Loucy (cell line): ENCODE results near the gene LRRC27.

Experiments
- H2AFZ ChIP-seq: fragments of 200-600 bp; sonication (generic); 2 replicates; pipeline ENCODE4 v1.6.0; 2016; ENCODE audit warnings: antibody characterized with exemption, mild to moderate bottlenecking, low read length, moderate library complexity
- H3F3A ChIP-seq: fragments of 200-600 bp; 2 replicates; pipeline ENCODE4 v1.6.0; 2016; ENCODE audit warnings: antibody characterized with exemption, low read depth, mild to moderate bottlenecking
- H3K27me3 ChIP-seq: fragments of 200-600 bp; sonication (generic); 2 replicates; pipeline ENCODE4 v1.6.1; 2014; ENCODE audit warnings: low read length, mild to moderate bottlenecking; ENCODE audit not compliant: insufficient read depth, poor library complexity, severe bottlenecking
- H3K36me3 ChIP-seq: fragments of 200-600 bp; sonication (generic); 2 replicates; pipeline ENCODE4 v1.6.1; 2016; ENCODE audit warnings: low read length; ENCODE audit not compliant: insufficient read depth
- H3K4me1 ChIP-seq: fragments of 200-600 bp; sonication (generic); 2 replicates; pipeline ENCODE4 v1.5.1; 2014; ENCODE audit warnings: low read length, mild to moderate bottlenecking; ENCODE audit not compliant: insufficient read depth, poor library complexity, severe bottlenecking
- H3K4me2 ChIP-seq: fragments of 200-600 bp; sonication (generic); 2 replicates; pipeline ENCODE4 v1.6.0; 2014; ENCODE audit warnings: antibody characterized with exemption, low read length, low read depth, mild to moderate bottlenecking; ENCODE audit not compliant: poor library complexity, severe bottlenecking
- H3K4me3 ChIP-seq: fragments of 200-600 bp; sonication (generic); 2 replicates; pipeline ENCODE4 v1.5.1; 2014; ENCODE audit warnings: low read length, mild to moderate bottlenecking, mixed read lengths; ENCODE audit not compliant: poor library complexity, severe bottlenecking
- H3K79me2 ChIP-seq: fragments of 200-600 bp; sonication (generic); 2 replicates; pipeline ENCODE4 v1.6.1; 2014; ENCODE audit warnings: low read length; ENCODE audit not compliant: insufficient read depth
- H3K9ac ChIP-seq: fragments of 200-600 bp; sonication (generic); 2 replicates; pipeline ENCODE4 v1.6.0; 2014; ENCODE audit warnings: mild to moderate bottlenecking, low read depth, low read length, moderate library complexity; ENCODE audit not compliant: poor library complexity, severe bottlenecking
- H3K9me2 ChIP-seq: fragments of 200-600 bp; sonication (generic); replicated peaks from 2 replicates; pipeline ENCODE4 v1.6.1; 2016; ENCODE audit warnings: low read depth, low read length, mixed read lengths
- H3K9me3 ChIP-seq: fragments of 200-600 bp; sonication (generic); 2 replicates; pipeline ENCODE4 v1.6.1; 2014; ENCODE audit warnings: mild to moderate bottlenecking, antibody characterized with exemption, low read length, low read depth; ENCODE audit not compliant: insufficient read depth
- H4K20me1 ChIP-seq: fragments of 200-600 bp; sonication (generic); 2 replicates; pipeline ENCODE4 v1.6.0; 2014; ENCODE audit warnings: antibody characterized with exemption, low read length, mild to moderate bottlenecking; ENCODE audit not compliant: insufficient read depth, poor library complexity, severe bottlenecking
- CTCF ChIP-seq: fragments of 200-600 bp; sonication (generic); conservative IDR thresholded peaks from 2 replicates; pipeline ENCODE4 v1.5.1; 2014; ENCODE audit warnings: mild to moderate bottlenecking, antibody characterized with exemption, low read length
- EZH2phosphoT487 ChIP-seq: fragments of 200-600 bp; IDR thresholded peaks from 2 replicates; pipeline ENCODE4 v1.6.1; 2018; ENCODE audit warnings: antibody characterized with exemption, mild to moderate bottlenecking, moderate library complexity, borderline replicate concordance

LRRC27 gene

DNA sequence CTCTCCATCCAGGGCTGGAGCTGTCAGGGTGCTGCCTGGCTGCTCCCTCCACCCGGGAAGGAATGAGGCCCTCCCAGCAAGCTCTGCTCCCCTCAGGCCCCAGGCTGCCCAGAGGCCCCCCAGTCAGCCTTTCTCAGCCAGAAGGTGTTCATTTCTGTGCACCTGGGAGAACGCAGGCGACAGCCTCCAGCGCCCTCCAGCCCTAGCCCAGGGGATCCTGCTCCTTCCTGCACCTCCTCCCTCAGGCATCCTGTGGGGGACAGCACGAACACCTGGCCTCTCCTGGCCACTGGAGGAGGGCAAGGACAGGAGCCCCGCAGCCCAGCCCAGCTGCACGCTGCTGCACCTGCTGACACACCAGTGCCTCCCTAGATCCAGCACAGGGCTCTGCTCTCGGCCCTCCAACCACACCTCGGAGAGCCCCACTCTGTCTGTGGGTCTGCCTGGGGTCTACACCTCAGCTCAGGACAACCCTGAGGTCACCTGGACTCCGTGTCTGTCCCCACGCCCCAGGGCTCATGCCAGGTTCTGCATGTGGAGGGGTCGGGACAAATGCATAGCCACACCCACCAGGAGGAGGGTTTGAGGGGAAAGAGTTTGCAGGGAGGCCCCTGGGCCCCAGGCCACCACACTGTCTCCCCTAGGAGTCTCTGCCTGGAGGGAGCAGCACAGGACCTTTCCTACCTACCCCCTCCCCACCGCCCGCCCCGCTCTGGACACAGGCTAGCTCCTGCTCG is 57.6 kb downstream of the LRRC27 start:
- H4K20me1 ChIP-seq = no peaks in the 10 kb centered on the region
- H3F3A ChIP-seq = 0 out of 2 replicates have a peak, but pooled peaks cover 4% of the 10 kb centered on the region
- no peaks in the 10 kb centered on the region for H3K36me3 ChIP-seq
- H3K27me3 ChIP-seq = no peaks in the 10 kb centered on the region
- no peak overlapping the region for H3K4me3 ChIP-seq
- no peaks in the 10 kb centered on the region for H3K9me3 ChIP-seq
- H2AFZ ChIP-seq = no peak overlapping the region
- no peaks in the 10 kb centered on the region for H3K79me2 ChIP-seq
- no peak overlapping the region for H3K4me2 ChIP-seq
- H3K9me2 ChIP-seq = no peaks in the 10 kb centered on the region
- peaks cover 60% of the 10 kb centered on the region for H3K4me1 ChIP-seq
- TF ChIP-seq CTCF (no peak), EZH2phosphoT487 (no peak)
- H3K9ac ChIP-seq = no peak overlapping the region

- H3K9ac ChIP-seq = no peak overlapping the region
- no peaks in the 10 kb centered on the region for H3K9me3 ChIP-seq
- no peak overlapping the region for H2AFZ ChIP-seq
- H3K4me3 ChIP-seq = no peak overlapping the region
- H3K4me2 ChIP-seq = no peak overlapping the region
- H3F3A ChIP-seq = 0 out of 2 replicates have a peak, but pooled peaks cover 6% of the 10 kb centered on the region
- no peaks in the 10 kb centered on the region for H3K36me3 ChIP-seq
- H3K4me1 ChIP-seq = peaks cover 60% of the 10 kb centered on the region
- H3K9me2 ChIP-seq = no peaks in the 10 kb centered on the region
- TF ChIP-seq EZH2phosphoT487 (no peak), CTCF (no peak)
- H3K79me2 ChIP-seq = no peaks in the 10 kb centered on the region
- H3K27me3 ChIP-seq = no peaks in the 10 kb centered on the region
- H4K20me1 ChIP-seq = no peaks in the 10 kb centered on the region
Measured at GRCh38 chr10:132390170-132390920, 58.4 kb downstream of the LRRC27 start.

DNA sequence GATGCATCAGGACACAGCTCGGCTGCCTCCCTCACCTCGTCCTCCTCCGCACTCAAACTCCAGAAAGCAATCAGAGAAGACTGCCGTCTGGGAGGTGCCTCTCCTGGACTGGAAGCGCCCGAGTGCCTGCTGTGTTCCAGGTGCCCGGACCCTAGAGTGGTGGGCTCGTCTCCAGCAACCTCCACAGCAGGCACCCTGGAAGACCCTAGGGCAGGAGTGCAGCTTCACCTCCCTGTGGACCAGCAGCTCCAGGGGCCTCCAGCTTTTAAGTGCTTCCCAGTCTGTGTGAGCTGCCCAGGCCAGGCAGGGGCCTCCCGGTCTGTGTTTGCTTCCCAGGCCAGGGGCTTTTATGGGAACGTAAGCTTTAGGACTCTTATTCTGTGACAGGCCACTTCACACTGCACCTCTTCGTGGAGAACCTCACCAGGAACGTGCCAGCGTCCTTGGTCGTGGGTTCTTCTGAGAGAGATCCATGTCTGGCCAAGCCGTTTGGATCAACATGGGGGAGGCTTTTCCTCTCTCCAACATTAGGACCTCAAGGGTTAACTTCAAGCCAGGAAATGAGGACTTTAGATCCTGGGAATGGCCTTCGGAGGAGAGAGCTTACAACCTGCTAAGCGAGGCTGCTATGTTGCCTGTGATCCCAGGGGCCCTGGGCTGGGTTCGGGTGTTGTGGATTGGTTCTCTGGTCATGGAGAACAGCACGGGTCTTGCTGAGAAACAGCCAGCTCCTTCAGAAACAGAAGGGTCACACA is 59.1 kb downstream of the LRRC27 start:
- no peak for TF ChIP-seq CTCF
- no peak for TF ChIP-seq EZH2phosphoT487
- no peak overlapping the region for H3K4me2 ChIP-seq

More for the DNA sequence above, 59.1 kb downstream of the LRRC27 start:
- Histone ChIP-seq H4K20me1 (no peaks in the 10 kb centered on the region), H3K9ac (no peak overlapping the region), H3K4me1 (peaks cover 60% of the 10 kb centered on the region), H3K79me2 (peaks cover 4% of the 10 kb centered on the region; the same call in 1 of the 2 replicates), H3F3A (0 out of 2 replicates have a peak, but pooled peaks cover 6% of the 10 kb centered on the region), H2AFZ (no peak overlapping the region), H3K36me3 (no peaks in the 10 kb centered on the region), H3K4me3 (no peak overlapping the region), H3K9me2 (no peaks in the 10 kb centered on the region), H3K27me3 (no peaks in the 10 kb centered on the region), H3K9me3 (no peaks in the 10 kb centered on the region)
